ENCODE data around the gene PDZD4.

Gene PDZD4

DNA sequence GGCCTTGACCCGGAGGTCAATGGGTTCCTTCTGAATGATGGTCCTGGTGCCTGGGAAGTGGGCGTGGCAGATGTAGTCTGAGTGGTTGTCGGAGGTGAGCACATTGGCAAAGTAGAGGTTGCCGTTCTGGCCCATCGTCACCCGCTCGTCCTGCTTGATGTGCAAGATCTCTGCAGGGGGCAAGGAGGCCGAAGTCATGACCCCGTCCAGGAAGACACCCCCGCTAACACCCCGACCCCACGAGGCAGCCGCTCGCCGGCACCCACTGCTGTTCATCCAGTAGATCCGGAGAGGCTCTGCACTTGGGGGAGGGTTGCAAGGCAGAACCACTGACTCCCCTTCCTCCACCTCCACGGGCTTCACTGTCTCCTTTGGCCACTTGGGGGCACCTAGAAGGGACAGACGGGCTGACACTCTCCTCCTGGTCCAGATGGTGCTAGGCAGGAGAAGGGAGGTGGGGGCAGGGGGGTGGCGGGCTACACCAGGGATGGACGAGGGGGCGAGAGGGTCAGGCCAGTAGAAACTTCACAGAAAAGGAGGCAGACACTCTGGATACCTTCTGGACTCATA is 40.5 kb upstream of the PDZD4 start:
- Mint-ChIP-seq H3K4me1 (no peaks in the 10 kb centered on the region), H3K4me3 (no peak overlapping the region), H3K9me3 (no peaks in the 10 kb centered on the region), H3K27me3 (no peaks in the 10 kb centered on the region), H3K36me3 (ENCODE audit: low read depth) (no peaks in the 10 kb centered on the region), H3K27ac (no peak overlapping the region)
- no peak for ATAC-seq
- DNase-seq: no peak

DNA sequence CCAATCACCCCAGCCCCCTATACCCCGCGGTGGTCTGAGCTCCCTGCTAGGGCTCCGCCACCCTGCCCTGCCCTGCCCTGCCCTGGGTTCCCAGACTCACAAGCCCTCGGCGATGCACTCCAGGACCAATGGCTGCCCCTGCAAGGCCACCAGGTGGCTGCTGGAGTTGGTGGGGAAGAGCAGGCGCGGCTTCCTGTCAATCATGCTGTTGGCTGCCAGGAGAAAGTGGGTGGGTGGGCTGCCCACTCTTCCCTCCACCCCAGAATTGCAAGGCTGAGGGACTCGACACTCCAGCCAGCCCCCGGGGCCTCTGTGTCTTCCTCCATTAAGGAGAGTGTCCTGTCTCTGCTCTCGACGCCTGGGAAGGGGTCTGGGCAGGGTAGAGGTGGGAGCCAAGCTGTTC is 39.9 kb upstream of the PDZD4 start:
- Mint-ChIP-seq H3K4me3 (no peak overlapping the region), H3K27me3 (no peaks in the 10 kb centered on the region), H3K36me3 (ENCODE audit: low read depth) (no peaks in the 10 kb centered on the region), H3K9me3 (no peaks in the 10 kb centered on the region), H3K4me1 (no peaks in the 10 kb centered on the region), H3K27ac (no peak overlapping the region)
- ATAC-seq (no peak), DNase-seq (no peak)

DNA sequence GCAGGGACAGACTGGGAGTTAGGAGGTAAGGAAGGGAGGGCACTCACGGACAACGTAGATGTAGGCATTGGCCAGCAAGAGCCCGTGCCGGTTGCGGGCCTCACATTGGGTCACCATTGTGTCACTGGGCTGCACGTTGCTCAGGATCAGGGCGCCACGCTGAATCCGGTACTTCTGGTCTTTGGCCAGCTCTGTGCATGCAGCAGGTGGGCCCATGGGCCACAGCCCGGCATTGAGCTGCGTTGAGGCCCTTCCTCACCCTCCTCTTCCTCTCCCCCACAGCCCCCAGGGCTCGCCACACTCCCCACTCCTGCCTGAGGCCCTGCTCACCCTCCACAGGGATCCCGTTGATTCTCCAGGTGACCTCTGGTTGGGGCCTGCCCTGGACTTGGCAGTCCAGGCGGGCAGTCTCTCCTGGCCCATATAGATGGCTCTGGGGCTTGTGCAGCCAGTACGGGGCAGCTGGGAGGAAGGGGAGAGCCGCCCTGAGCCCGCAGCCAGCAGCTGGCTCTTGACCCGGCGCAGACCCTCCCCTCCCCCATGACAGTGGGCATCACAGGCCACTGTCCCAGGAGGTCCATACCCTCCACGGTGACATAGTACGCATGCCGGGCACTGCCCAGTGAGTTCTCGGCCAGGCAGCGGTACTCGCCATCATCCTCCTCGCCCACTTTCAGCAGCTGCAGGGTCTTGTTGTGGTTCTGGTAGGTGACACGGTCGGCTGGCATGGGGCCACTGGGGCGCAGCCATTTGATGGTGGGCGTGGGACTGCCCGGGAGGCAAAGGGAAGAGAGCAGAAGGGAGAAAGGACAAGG is 39.3 kb upstream of the PDZD4 start:
- Mint-ChIP-seq H3K4me3 (no peak overlapping the region), H3K9me3 (no peaks in the 10 kb centered on the region), H3K4me1 (no peaks in the 10 kb centered on the region), H3K27me3 (no peaks in the 10 kb centered on the region), H3K27ac (no peak overlapping the region), H3K36me3 (ENCODE audit: low read depth) (no peaks in the 10 kb centered on the region)
- DNase-seq (no peak), ATAC-seq (no peak)

DNA sequence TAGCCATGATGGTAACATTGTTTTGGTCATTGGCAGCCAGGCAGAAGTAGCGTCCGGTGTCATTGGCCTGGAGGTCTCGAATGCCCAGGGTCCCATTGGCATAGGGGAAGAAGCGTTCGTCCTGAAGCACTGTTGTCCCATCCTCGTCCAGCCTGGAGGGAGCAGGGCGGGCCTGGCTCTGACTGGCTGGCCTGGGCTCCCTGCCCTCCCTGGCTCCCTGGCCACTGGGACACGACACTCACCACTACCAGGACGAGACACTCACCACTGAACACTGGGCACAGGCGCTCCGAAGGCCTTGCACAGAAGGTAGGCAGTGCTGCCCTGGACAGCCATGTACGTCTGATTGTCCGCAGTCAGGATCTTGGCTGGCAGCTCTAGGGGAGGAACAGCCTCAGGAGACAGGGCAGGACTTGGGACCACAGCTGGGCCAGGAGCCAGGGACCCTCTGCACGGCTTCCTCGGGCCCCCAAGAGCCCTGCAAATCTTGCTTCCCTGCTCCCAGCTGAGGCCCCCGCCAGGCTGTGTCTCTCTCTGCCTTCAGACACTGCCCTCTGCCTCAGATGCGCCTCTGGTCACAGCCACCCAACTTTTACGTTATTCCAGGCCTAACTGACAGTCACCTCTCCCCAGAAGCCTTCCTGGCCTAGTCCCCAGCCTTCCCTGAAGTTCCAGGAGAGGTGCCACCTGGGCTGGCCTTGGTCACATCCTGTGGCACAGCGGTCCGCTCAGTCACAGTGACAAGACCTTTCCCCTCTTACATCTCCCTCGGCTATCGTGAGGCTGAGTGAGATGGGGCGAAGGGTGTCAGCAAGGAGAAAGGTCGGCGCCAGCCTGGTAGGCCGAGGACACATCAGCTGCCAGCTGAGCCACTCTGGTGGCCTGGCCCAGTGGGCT is 38.5 kb upstream of the PDZD4 start:
- Mint-ChIP-seq H3K27ac (no peak overlapping the region), H3K4me3 (no peak overlapping the region), H3K9me3 (no peaks in the 10 kb centered on the region), H3K27me3 (no peaks in the 10 kb centered on the region), H3K36me3 (ENCODE audit: low read depth) (no peaks in the 10 kb centered on the region), H3K4me1 (no peaks in the 10 kb centered on the region)
- DNase-seq (no peak), ATAC-seq (no peak)

DNA sequence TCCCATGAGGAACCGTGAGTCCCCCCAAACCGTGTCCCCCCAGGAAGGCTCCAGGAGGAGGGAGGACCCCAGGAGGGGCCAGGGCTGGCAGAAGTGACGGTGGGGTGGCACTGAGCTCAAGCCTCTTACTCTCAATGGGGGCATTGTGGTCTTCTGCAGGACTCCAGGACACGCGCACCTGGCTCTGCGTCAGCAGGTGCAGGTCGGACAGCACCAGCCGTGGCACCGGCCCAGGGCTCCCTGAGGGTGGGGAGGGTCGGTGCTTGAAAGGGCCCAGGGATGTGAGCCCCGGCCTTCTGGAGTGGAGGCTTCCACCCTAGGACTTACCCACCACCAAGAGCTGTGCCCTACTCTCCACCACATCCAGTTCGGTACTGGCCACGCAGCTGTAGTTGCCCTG is 37.3 kb upstream of the PDZD4 start:
- H3K9me3 Mint-ChIP-seq: no peaks in the 10 kb centered on the region
- no peaks in the 10 kb centered on the region for H3K36me3 Mint-ChIP-seq (ENCODE audit: low read depth)
- no peaks in the 10 kb centered on the region for H3K4me1 Mint-ChIP-seq
- DNase-seq: no peak
- H3K4me3 Mint-ChIP-seq: no peak overlapping the region
- no peak for ATAC-seq
- H3K27me3 Mint-ChIP-seq: no peaks in the 10 kb centered on the region
- H3K27ac Mint-ChIP-seq: no peak overlapping the region

DNA sequence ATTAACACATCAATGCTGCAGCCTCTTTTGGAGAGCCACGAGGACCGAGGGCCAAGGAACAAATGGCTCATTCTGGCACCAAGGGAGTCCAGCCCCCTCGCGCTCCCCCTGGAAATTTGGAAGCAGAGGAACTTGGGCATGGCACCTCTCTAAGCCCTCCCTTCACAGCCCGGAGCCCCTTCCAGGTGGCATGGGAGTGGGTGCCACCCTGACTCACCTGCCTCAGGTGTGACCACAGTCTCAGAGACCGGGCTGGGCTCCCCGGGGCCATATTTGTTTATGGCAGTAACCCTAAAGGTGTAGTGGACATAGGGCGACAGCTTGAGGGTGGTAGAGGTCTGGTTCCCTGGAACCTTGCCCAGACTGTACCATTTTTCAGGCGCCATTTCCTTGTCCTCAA is 36.8 kb upstream of the PDZD4 start:
- no peaks in the 10 kb centered on the region for H3K36me3 Mint-ChIP-seq (ENCODE audit: low read depth)
- no peaks in the 10 kb centered on the region for H3K9me3 Mint-ChIP-seq
- no peak overlapping the region for H3K27ac Mint-ChIP-seq
- ATAC-seq: no peak
- no peaks in the 10 kb centered on the region for H3K4me1 Mint-ChIP-seq
- no peak for DNase-seq
- H3K4me3 Mint-ChIP-seq: no peak overlapping the region
- H3K27me3 Mint-ChIP-seq: no peaks in the 10 kb centered on the region

DNA sequence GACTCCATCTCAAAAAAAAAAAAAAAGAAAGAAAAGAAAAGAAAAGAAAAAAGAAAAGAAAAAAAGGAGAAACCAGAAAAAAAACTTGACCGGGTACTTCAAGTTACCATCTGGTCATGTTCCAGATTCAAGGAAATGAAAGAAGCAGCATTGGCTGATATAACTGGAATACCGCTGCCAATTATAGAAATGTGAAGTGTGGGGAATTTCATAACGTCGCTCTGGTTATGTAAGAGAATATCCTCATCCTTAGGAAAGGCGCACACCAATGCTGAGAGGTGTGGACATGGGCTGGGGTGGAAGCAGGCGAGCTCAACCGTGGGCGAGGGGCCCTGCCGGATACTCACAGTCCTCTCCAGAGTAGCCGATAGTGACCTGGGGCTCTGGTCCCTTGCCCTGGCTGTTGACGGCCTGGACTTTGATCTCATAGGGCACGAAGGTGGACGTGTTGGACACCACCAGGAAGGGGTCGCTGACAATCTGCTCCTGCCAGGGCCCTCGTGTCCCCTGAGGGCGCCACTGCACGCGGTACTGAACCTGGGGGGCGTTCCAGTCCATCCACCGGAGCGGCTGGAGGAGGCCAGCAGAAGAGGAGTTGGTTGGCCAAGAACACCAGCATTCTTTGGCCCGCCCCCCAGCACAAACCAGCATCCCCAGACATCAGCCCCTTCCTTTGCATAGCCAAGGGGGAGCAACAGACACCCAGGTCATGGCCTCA is 36.1 kb upstream of the PDZD4 start:
- Mint-ChIP-seq H3K4me1 (no peaks in the 10 kb centered on the region), H3K27ac (no peak overlapping the region), H3K27me3 (no peaks in the 10 kb centered on the region), H3K9me3 (no peaks in the 10 kb centered on the region), H3K36me3 (ENCODE audit: low read depth) (no peaks in the 10 kb centered on the region), H3K4me3 (no peak overlapping the region)
- no peak for ATAC-seq
- DNase-seq: no peak

GRCh38 chrX:153865685-153866084 is 35.3 kb upstream of the PDZD4 start:
- H3K27me3 Mint-ChIP-seq: no peaks in the 10 kb centered on the region
- ATAC-seq (no peak), DNase-seq (no peak)
- H3K4me3 Mint-ChIP-seq: no peak overlapping the region
- no peak overlapping the region for H3K27ac Mint-ChIP-seq
- no peaks in the 10 kb centered on the region for H3K9me3 Mint-ChIP-seq
- H3K4me1 Mint-ChIP-seq: no peaks in the 10 kb centered on the region
- no peaks in the 10 kb centered on the region for H3K36me3 Mint-ChIP-seq (ENCODE audit: low read depth)

DNA sequence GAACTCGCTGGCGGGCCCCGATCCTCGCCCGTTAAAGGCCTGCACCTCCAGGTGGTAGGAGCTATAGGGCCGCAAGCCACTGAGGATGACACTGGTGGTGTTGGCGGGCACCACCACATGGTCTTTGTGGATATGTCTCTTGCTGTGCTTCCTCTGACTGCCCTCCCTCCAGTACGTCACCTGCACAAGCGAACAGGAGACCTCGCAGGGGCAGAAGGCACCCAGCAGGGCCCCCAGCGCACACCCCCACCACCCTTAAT is 34.9 kb upstream of the PDZD4 start:
- no peaks in the 10 kb centered on the region for H3K27me3 Mint-ChIP-seq
- ATAC-seq (no peak), DNase-seq (no peak)
- H3K36me3 Mint-ChIP-seq (ENCODE audit: low read depth): no peaks in the 10 kb centered on the region
- H3K4me3 Mint-ChIP-seq: no peak overlapping the region
- H3K27ac Mint-ChIP-seq: no peak overlapping the region
- H3K4me1 Mint-ChIP-seq: no peaks in the 10 kb centered on the region
- H3K9me3 Mint-ChIP-seq: no peaks in the 10 kb centered on the region

- Mint-ChIP-seq H3K4me1 (no peaks in the 10 kb centered on the region), H3K27me3 (no peaks in the 10 kb centered on the region), H3K4me3 (no peak overlapping the region), H3K27ac (no peak overlapping the region), H3K36me3 (ENCODE audit: low read depth) (no peaks in the 10 kb centered on the region), H3K9me3 (no peaks in the 10 kb centered on the region)
- ATAC-seq (no peak), DNase-seq (no peak)
These were observed 34.4 kb upstream of the PDZD4 start for GRCh38 chrX:153864561-153865320.

- DNase-seq (no peak), ATAC-seq (no peak)
- no peaks in the 10 kb centered on the region for H3K36me3 Mint-ChIP-seq (ENCODE audit: low read depth)
- H3K4me1 Mint-ChIP-seq: no peaks in the 10 kb centered on the region
- H3K9me3 Mint-ChIP-seq: no peaks in the 10 kb centered on the region
- no peak overlapping the region for H3K27ac Mint-ChIP-seq
- peaks cover 2% of the 10 kb centered on the region for H3K27me3 Mint-ChIP-seq
- no peak overlapping the region for H3K4me3 Mint-ChIP-seq
These were observed 33.8 kb upstream of the PDZD4 start for GRCh38 chrX:153864101-153864500.

DNA sequence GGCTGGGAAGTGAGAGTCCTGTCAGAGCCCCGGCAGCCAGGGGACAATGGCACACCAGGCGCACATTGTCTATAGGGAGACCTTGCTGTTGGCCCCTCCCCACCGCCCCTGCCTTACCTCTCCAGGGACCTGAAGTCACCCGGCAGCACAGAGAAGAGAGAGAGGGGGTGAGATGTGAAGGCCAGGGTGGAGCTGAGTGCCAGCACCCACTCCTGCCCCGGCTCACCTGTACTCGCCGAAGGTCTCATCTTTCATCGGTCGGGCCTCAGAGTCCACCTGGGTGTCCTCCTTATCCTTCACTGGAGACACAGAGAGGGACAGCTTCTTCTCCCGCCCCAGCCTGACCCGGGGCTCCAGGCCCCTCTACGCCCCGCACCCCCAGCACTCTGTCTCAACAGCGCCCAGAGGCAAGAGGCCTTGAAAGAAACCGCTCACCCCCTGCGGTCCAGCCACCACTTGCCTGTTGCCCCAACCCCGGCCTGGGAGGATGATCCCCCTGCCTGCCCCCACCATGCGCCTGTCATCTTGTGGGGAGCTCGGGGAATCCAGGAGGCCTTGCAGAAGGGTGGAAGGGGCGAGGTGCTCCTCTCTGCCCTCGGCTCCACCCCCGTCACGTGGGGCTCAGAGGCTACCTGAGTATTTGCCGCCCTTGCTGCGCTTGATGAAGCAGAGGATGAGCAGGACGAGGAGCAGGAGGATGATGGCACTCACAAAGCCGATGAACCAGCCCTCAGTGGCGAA is 33.1 kb upstream of the PDZD4 start:
- Mint-ChIP-seq H3K4me3 (no peak overlapping the region), H3K9me3 (no peaks in the 10 kb centered on the region), H3K4me1 (no peaks in the 10 kb centered on the region), H3K27me3 (peaks cover 2% of the 10 kb centered on the region), H3K27ac (no peak overlapping the region), H3K36me3 (ENCODE audit: low read depth) (no peaks in the 10 kb centered on the region)
- no peak for ATAC-seq
- DNase-seq: no peak

DNA sequence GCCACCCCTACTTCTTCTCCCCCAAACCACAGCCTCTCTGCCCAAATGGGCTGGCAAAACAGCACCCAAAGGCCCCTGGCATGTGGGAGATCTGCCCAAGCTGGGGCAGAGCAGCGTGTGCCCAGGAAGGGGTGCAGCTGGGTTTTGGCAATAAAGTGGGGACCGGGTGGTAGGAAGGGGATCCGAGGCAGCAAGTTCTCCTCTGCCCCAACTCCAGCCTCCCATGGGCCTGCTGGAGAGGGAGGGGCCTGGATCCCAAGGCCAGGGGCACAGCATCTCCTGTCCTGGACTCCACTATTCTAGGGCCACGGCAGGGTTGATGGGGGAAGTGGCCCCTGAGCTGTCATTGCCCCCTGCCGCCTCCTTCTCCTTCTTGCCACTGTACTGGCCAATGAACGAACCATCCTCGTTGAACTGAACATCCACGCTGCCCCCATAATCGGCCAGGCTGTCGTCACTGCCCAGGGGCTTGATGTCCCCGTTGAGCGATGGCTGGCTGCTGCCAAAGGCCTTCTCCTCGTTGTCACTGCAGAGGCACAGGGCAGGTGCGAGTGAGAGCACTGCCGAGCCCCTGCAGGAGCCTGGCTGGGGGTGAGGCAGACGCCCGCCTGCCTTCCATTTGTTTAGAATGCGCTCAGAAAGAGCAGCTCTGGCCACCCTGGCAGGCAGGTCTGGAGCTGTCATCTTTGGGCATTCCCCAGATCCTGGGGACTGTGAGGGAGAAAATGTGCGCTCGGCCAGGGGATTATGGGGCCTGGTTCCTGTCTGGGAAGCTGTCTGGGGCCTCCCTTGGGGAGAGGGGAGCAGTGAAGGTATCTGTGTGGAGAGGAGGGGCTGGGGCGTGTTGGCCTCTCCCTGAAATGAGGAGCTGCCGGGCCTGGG is 32.3 kb upstream of the PDZD4 start:
- DNase-seq: no peak
- H3K9me3 Mint-ChIP-seq: no peaks in the 10 kb centered on the region
- no peak for ATAC-seq
- no peak overlapping the region for H3K4me3 Mint-ChIP-seq
- peaks cover 2% of the 10 kb centered on the region for H3K27me3 Mint-ChIP-seq
- H3K4me1 Mint-ChIP-seq: no peaks in the 10 kb centered on the region
- no peak overlapping the region for H3K27ac Mint-ChIP-seq
- H3K36me3 Mint-ChIP-seq (ENCODE audit: low read depth): no peaks in the 10 kb centered on the region
